Heart right ventricle (tissue), 16 donors: ENCODE data around the gene ALLC. TPM values are rescaled to one million over a fixed set of nuclear protein-coding genes. Genes with fewer than 3 reads are reported as not detected.

ENCODE experiments used
- ATAC-seq, 8 donors: fragments of 200-7000 bp; cut with Tn5 transposase; one replicate each; pipeline ENCODE4 v1.9.1; 2020; ENCODE audit warnings: mild to moderate bottlenecking in 8 of 8, moderate library complexity in 8 of 8, moderate number of reproducible peaks in 1 of 8
- DNase-seq, 2 donors: peaks; one replicate each; pipeline ENCODE4 v3.0.0-alpha.2; 2020
- H3K27ac ChIP-seq, 10 donors: fragments of 200-600 bp; sonication (generic) in 2 of 10; one replicate each; pipeline versions ENCODE4 v1.5.0 to v1.8.0; 2020 to 2022; ENCODE audit warnings: mild to moderate bottlenecking in 3 of 10
- H3K27me3 ChIP-seq, 7 donors: fragments of 200-600 bp; one replicate each; pipeline ENCODE4 v1.8.0; 2021 to 2022; ENCODE audit warnings: mild to moderate bottlenecking in 2 of 7
- H3K36me3 ChIP-seq, 9 donors: fragments of 200-600 bp; sonication (generic) in 1 of 9; one replicate each; pipeline versions ENCODE4 v1.5.0 to v1.8.0; 2020 to 2022; ENCODE audit warnings: mild to moderate bottlenecking in 2 of 9
- H3K4me1 ChIP-seq, 9 donors: fragments of 200-600 bp; sonication (generic) in 1 of 9; one replicate each; pipeline versions ENCODE4 v1.5.0 to v1.8.0; 2020 to 2022; ENCODE audit warnings: mild to moderate bottlenecking in 4 of 9
- H3K4me3 ChIP-seq, 10 donors: fragments of 200-600 bp; sonication (generic) in 2 of 10; one replicate each; pipeline versions ENCODE4 v1.5.0 to v1.8.0; 2020 to 2022; ENCODE audit warnings: mild to moderate bottlenecking in 7 of 10, moderate library complexity in 2 of 10
- H3K9me3 ChIP-seq, 11 donors: fragments of 200-600 bp in 10 of 11; sonication (generic) in 2 of 11; one replicate each; pipeline versions ENCODE4 v1.5.0 to v1.8.0; 2013 to 2022; ENCODE audit warnings: mild to moderate bottlenecking in 2 of 11, control low read depth in 1 of 11, moderate library complexity in 1 of 11
- CTCF ChIP-seq, 9 donors: fragments of 200-600 bp; sonication (generic) in 2 of 9; IDR thresholded peaks; one replicate each; pipeline versions ENCODE4 v1.5.0 to v1.8.0; 2021 to 2022; ENCODE audit warnings: antibody characterized with exemption in 9 of 9, mild to moderate bottlenecking in 5 of 9, moderate library complexity in 1 of 9
- WGBS, 2 donors: extraction: QIAGEN DNeasy Blood & Tissue Kit; methylation state at CpG; one replicate each; pipeline ENCODE4 v1.1.7; 2013; ENCODE audit warnings: inconsistent platforms in 1 of 2; 5-methylcytosine and 5-hydroxymethylcytosine counted together
- intact Hi-C, 10 donors: fragments of 100-400 bp; cut with DNase I; formaldehyde crosslinking; loops; one replicate each; pipeline versions ENCODE4 v1.11.1 to v1.14.2; 2022
- polyA plus RNA-seq, 2 donors: library from polyadenylated mRNA; stranded (reverse); fragments of 200-250 nt; gene quantifications; one replicate each; pipeline ENCODE4 v1.2.3, GENCODE V29; 2013
- total RNA-seq, 10 donors: library from RNA; stranded (reverse); fragmentation: NEBNext Ultra II Directional in 3 of 10; extraction: Animal tissue kit (Norgen Biotek cat#: 25700) in 3 of 10; gene quantifications; one replicate each; pipeline versions ENCODE4 v1.2.1 to v1.2.4, GENCODE V29; 2021 to 2023
- donor health status: Arrhythmogenic right ventricular cardiomyopathy.
- donor health status: ischemic (EF 13 %, LVEDD 7.1; RV severe dilation, severe dysfunction).
- donor health status: healthy with polysubstance abuse.
- donor health status: DM: no; HTN: yes; CAD: no.
- donor health status: DM: no; HTN: no; CAD: no.
- donor health status: ischemic (EF 25% LVEDD 6.9; RV normal size, moderate dysfunction).
- donor health status: ischemic (EF 25% LVEDD 5.7; RV mildly dilated, moderate dysfunction).
- donor health status: healthy.
- donor health status: DM: yes; HTN: yes; CAD: no.
- donor health status: Ischemic cardiomyopathy.
- donor health status: ischemic (EF 35%, LVEDD 5.7; RV mildly dilated, moderate dysfunction).
- donor health status: nonischemic (EF 11% LVEDD 7.7; RV severe dilation, severe dysfunction).
- donor health status: DM: yes; HTN: yes; CAD: no.
- donor health status: PGD.
- donor health status: ischemic (EF 29% LVEDD 5.4; RV normal size, mild dysfunction).
- donor health status: nonischemic (EF 23%, LVEDD 6.1; RV moderate dilation, normal function).

ALLC gene
- total and polyA plus RNA-seq, 12 donors, result 0.59 TPM; not detected in 11

GRCh38 chr2:3651691-3652648 lies 6.0 kb upstream of the ALLC start:
- DNase-seq (peak; percentile 39 to 43), ATAC-seq (peak; percentile 46 to 68 (median 57))
- Histone ChIP-seq H3K27ac (peak overlapping the region in 9 of 10 donors; percentile 37 to 82 (median 73)), H3K4me1 (peaks cover 0 to 19% (median 14%) of the 10 kb centered on the region in 9 donors), H3K9me3 (peaks cover 0 to 4% (median 0%) of the 10 kb centered on the region in 11 donors), H3K4me3 (peak overlapping the region in 9 of 10 donors; percentile 12 to 57 (median 40)), H3K27me3 (peaks cover 0 to 15% (median 0%) of the 10 kb centered on the region in 7 donors), H3K36me3 (no peaks in the 10 kb centered on the region)
- TF ChIP-seq CTCF (IDR thresholded peaks at IDR 0.05), result no peak
- 22 to 30% methylated on average over 45 of the region's 45 CpGs for WGBS, 2 donors
- intact Hi-C loops, result loop anchor here in 9 of 10 donors (2.0 to 10.0 kb wide), 10 partner anchors 55 to 1527 kb away; partner anchors contain the start of genes COLEC11 (in 4 of the 9) and RPS7 (in 2 of the 9)

DNA sequence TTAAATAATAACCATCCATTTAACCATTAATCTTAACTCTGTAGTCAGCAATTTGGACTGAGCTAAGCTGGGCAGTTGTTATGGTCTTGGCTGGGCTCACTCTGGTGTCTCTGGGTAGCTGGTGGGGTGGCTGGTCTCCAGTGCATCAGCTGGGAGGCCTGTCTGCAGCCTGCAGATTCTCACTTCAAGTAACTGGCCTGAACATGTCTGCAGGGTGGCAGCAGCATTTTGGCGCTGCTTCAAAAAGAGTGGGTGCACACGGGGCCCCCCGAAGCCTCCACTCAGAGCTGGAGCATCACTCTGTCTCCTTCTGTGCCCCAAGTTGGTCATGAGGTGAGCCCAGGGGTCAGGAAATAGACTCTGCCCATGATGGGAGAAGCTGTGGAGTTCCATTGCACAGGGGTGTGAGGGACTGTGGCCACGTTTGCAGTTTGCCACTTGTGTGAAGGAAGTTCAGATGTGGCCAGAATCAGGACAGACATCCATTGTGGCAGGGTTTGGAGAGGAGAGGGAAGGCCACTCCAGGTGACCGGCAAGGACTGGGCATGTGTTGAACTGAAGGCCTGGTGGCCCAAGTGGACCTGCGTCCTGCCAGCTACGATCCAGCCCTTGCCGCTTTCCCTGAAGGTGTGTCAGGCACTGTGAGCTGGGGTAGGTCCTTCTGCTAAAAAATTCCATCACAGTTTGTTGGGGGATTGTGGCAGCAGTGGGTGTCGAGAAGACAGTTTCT lies 4.9 kb upstream of the ALLC start:
- peaks cover 0 to 15% (median 0%) of the 10 kb centered on the region in 7 donors for H3K27me3 ChIP-seq
- DNase-seq, result no peak
- H3K9me3 ChIP-seq, result peaks cover 0 to 4% (median 0%) of the 10 kb centered on the region in 11 donors
- intact Hi-C loops, result loop anchor here in 8 of 10 donors (5.0 to 10.0 kb wide), 8 partner anchors 56 to 1528 kb away; partner anchors contain the start of genes COLEC11 (in 3 of the 8) and RPS7 (in 2 of the 8)
- no peak overlapping the region for H3K27ac ChIP-seq
- no peak for TF ChIP-seq CTCF (IDR thresholded peaks at IDR 0.05)
- peaks cover 0 to 27% (median 14%) of the 10 kb centered on the region in 9 donors for H3K4me1 ChIP-seq
- ATAC-seq, result no peak
- no peak overlapping the region for H3K4me3 ChIP-seq
- no peaks in the 10 kb centered on the region for H3K36me3 ChIP-seq
- 94 to 95% methylated on average over 9 of the region's 9 CpGs for WGBS, 2 donors

- peaks cover 0 to 4% (median 0%) of the 10 kb centered on the region in 11 donors for H3K9me3 ChIP-seq
- no peaks in the 10 kb centered on the region for H3K36me3 ChIP-seq
- ATAC-seq (no peak), DNase-seq (no peak)
- TF ChIP-seq CTCF (IDR thresholded peaks at IDR 0.05), result no peak
- H3K27me3 ChIP-seq, result peaks cover 0 to 15% (median 0%) of the 10 kb centered on the region in 7 donors
- no peak overlapping the region for H3K27ac ChIP-seq
- 78 to 86% methylated on average over 10 of the region's 10 CpGs for WGBS, 2 donors
- H3K4me1 ChIP-seq, result peaks cover 2 to 34% (median 17%) of the 10 kb centered on the region in 9 donors
- H3K4me3 ChIP-seq, result no peak overlapping the region
- intact Hi-C loops, result loop anchor here in 8 of 10 donors (5.0 to 10.0 kb wide), 8 partner anchors 57 to 1529 kb away; partner anchors contain the start of genes COLEC11 (in 3 of the 8) and RPS7 (in 2 of the 8)
Measured at GRCh38 chr2:3654011-3654410, 4.0 kb upstream of the ALLC start.
